GM18526 (cell line): ENCODE data around the gene ZNF626.

Experiments used
- POLR2A ChIP-seq: IDR thresholded peaks from 3 replicates; pipeline ENCODE4 v1.6.1; 2011; ENCODE audit not compliant: insufficient read length; ENCODE audit errors: extremely low read depth

Gene ZNF626

GRCh38 chr19:20661150-20661819, at the start of gene ZNF626:
Gene ZNF626, minus strand, starts transcription at chr19:20661571. Its CDS starts 125 bp downstream, at chr19:20661446.
- no peak for TF ChIP-seq POLR2A

- no peak for TF ChIP-seq POLR2A
These were observed 7.9 kb upstream of the ZNF626 start for GRCh38 chr19:20669263-20669662.

GRCh38 chr19:20667281-20667680, 5.9 kb upstream of the ZNF626 start:
- no peak for TF ChIP-seq POLR2A

- no peak for TF ChIP-seq POLR2A
These were observed 3.8 kb upstream of the ZNF626 start for GRCh38 chr19:20664901-20665781.

- no peak for TF ChIP-seq POLR2A
These were observed 1.2 kb upstream of the ZNF626 start for GRCh38 chr19:20662421-20663105.

GRCh38 chr19:20660473-20661140, 764 bp downstream of the ZNF626 start:
- no peak for TF ChIP-seq POLR2A

GRCh38 chr19:20640545-20640944, 20.8 kb downstream of the ZNF626 start:
- TF ChIP-seq POLR2A: no peak

- TF ChIP-seq POLR2A: no peak
These were observed 21.3 kb downstream of the ZNF626 start for GRCh38 chr19:20640023-20640422.

- no peak for TF ChIP-seq POLR2A
These were observed 45.3 kb downstream of the ZNF626 start for GRCh38 chr19:20616071-20616470.

GRCh38 chr19:20612711-20613316, 48.6 kb downstream of the ZNF626 start:
- TF ChIP-seq POLR2A: no peak

GRCh38 chr19:20611866-20612265, 49.5 kb downstream of the ZNF626 start:
- TF ChIP-seq POLR2A: no peak

- no peak for TF ChIP-seq POLR2A
These were observed 53.4 kb downstream of the ZNF626 start for GRCh38 chr19:20607943-20608342.
